H1 (cell line): ENCODE data around the gene ARL10. TPM values are rescaled to one million over a fixed set of nuclear protein-coding genes. Genes with fewer than 3 reads are reported as not detected.

Experiments
- CTCF ChIA-PET: fragments of 300-600 bp; sonication (Branson Sonifier 250); formaldehyde crosslinking; loops from one replicate; lab custom pipeline; 2021; ENCODE audit not compliant: partially characterized antibody; lab: Charles Lee
- POLR2A ChIA-PET: fragments of 300-600 bp; sonication (Branson Sonifier 250); formaldehyde crosslinking; loops from one replicate; lab custom pipeline; 2021; ENCODE audit warnings: inconsistent platforms; ENCODE audit not compliant: partially characterized antibody; lab: Charles Lee
- DNase-seq, 2 experiments: peaks; one replicate each; pipeline versions ENCODE4 v3.0.0 to v3.0.0-alpha.2; 2010 to 2022; ENCODE audit warnings: low spot score in 2 of 2, low read depth in 1 of 2, mixed read lengths in 1 of 2
- FAIRE-seq: peaks from 2 replicates; lab custom pipeline; 2011; peaks lifted over from hg19 to GRCh38; lab: Jason Lieb, UNC
- H2AFZ ChIP-seq: 2 replicates; pipeline ENCODE4 v1.8.1; 2012; ENCODE audit warnings: low read length, inconsistent platforms
- H2AK5ac ChIP-seq: 2 replicates; pipeline ENCODE4 v1.6.1; 2013; ENCODE audit warnings: low read depth, low read length
- H2BK120ac ChIP-seq: replicated peaks from 2 replicates; pipeline ENCODE3; 2013; ENCODE audit warnings: low read depth, low read length, inconsistent platforms
- H2BK12ac ChIP-seq: 2 replicates; pipeline ENCODE4 v1.6.1; 2013; ENCODE audit warnings: low read depth, low read length
- H2BK15ac ChIP-seq: 2 replicates; pipeline ENCODE4 v1.6.1; 2013; ENCODE audit warnings: low read length
- H2BK20ac ChIP-seq: 2 replicates; pipeline ENCODE4 v1.6.1; 2013; ENCODE audit warnings: low read length
- H2BK5ac ChIP-seq: 2 replicates; pipeline ENCODE4 v1.6.1; 2013; ENCODE audit warnings: low read depth, low read length
- H3K14ac ChIP-seq: 2 replicates; pipeline ENCODE4 v1.6.1; 2013; ENCODE audit warnings: inconsistent platforms; ENCODE audit not compliant: insufficient read length
- H3K18ac ChIP-seq: 2 replicates; pipeline ENCODE4 v1.6.1; 2013; ENCODE audit warnings: low read length; ENCODE audit errors: extremely low read depth
- H3K23ac ChIP-seq: 2 replicates; pipeline ENCODE4 v1.6.1; 2013; ENCODE audit warnings: inconsistent platforms; ENCODE audit not compliant: insufficient read length
- H3K23me2 ChIP-seq: 2 replicates; pipeline ENCODE4 v1.6.1; 2013; ENCODE audit warnings: low read depth, low read length
- H3K27ac ChIP-seq: 2 replicates; pipeline ENCODE4 v1.6.1; 2011; ENCODE audit warnings: low read depth, low read length, inconsistent platforms
- H3K27me3 ChIP-seq, 4 experiments: replicated peaks in 1 of 4; 1 replicate in 1 of 4; 2 replicates in 3 of 4; pipeline versions ENCODE4 v1.6.1 to v1.8.1; 2011 to 2013; ENCODE audit warnings: low read length in 3 of 4, mild to moderate bottlenecking in 3 of 4, inconsistent platforms in 2 of 4, mixed read lengths in 2 of 4, moderate library complexity in 1 of 4; ENCODE audit not compliant: control insufficient read depth in 3 of 4, insufficient read depth in 3 of 4; ENCODE audit errors: extremely low read depth in 1 of 4
- H3K36me3 ChIP-seq, 4 experiments: 2 replicates each; pipeline versions ENCODE4 v1.6.1 to v1.8.1; 2011 to 2013; ENCODE audit warnings: mild to moderate bottlenecking in 4 of 4, low read length in 3 of 4, moderate library complexity in 2 of 4, control low read depth in 1 of 4, inconsistent platforms in 1 of 4; ENCODE audit not compliant: insufficient read depth in 4 of 4, control insufficient read depth in 2 of 4
- H3K4ac ChIP-seq: replicated peaks from 2 replicates; pipeline ENCODE3; 2013; ENCODE audit warnings: low read length, low read depth, mixed read lengths, inconsistent platforms; ENCODE audit not compliant: insufficient read length
- H3K4me1 ChIP-seq, 4 experiments: replicated peaks in 1 of 4; 1 replicate in 1 of 4; 2 replicates in 3 of 4; pipeline versions ENCODE4 v1.6.1 to v1.8.1; 2011 to 2013; ENCODE audit warnings: low read length in 3 of 4, inconsistent platforms in 2 of 4, mixed read lengths in 1 of 4; ENCODE audit not compliant: insufficient read depth in 4 of 4, control insufficient read depth in 3 of 4
- H3K4me2 ChIP-seq, 2 experiments: 2 replicates each; pipeline versions ENCODE4 v1.6.1 to v1.8.1; 2011 to 2013; ENCODE audit warnings: low read depth in 2 of 2, low read length in 2 of 2, control low read depth in 1 of 2, inconsistent platforms in 1 of 2, mild to moderate bottlenecking in 1 of 2; ENCODE audit not compliant: insufficient read depth in 1 of 2
- H3K4me3 ChIP-seq, 4 experiments: fragments of 200-600, 300-600 bp in 1 of 4; sonication (generic), shearing (Covaris generic), sonication (Bioruptor Twin) in 1 of 4; 2 replicates each; pipeline versions ENCODE4 v1.5.1 to v1.8.1; 2011 to 2016; ENCODE audit warnings: low read length in 4 of 4, low read depth in 3 of 4, control low read depth in 2 of 4, inconsistent platforms in 2 of 4, mild to moderate bottlenecking in 2 of 4, mixed read lengths in 1 of 4, moderate library complexity in 1 of 4; ENCODE audit not compliant: insufficient read depth in 2 of 4; ENCODE audit errors: extremely low read depth in 1 of 4
- H3K56ac ChIP-seq: replicated peaks from 2 replicates; pipeline ENCODE3; 2013; ENCODE audit warnings: low read depth, mild to moderate bottlenecking, mixed read lengths, low read length, inconsistent platforms; ENCODE audit not compliant: insufficient read length
- H3K79me1 ChIP-seq: 2 replicates; pipeline ENCODE4 v1.6.1; 2013; ENCODE audit warnings: low read depth, low read length, control low read depth
- H3K79me2 ChIP-seq, 2 experiments: 2 replicates each; pipeline versions ENCODE4 v1.6.1 to v1.8.1; 2012 to 2013; ENCODE audit warnings: low read length in 2 of 2, mild to moderate bottlenecking in 2 of 2, inconsistent platforms in 1 of 2; ENCODE audit not compliant: insufficient read depth in 2 of 2, control insufficient read depth in 1 of 2
- H3K9ac ChIP-seq, 4 experiments: replicated peaks in 1 of 4; 1 replicate in 1 of 4; 2 replicates in 3 of 4; pipeline versions ENCODE4 v1.6.1 to v1.8.1; 2011 to 2013; ENCODE audit warnings: low read depth in 3 of 4, low read length in 3 of 4, control low read depth in 2 of 4, mild to moderate bottlenecking in 2 of 4, moderate library complexity in 2 of 4, inconsistent platforms in 1 of 4; ENCODE audit errors: extremely low read depth in 1 of 4
- H3K9me3 ChIP-seq, 2 experiments: 2 replicates each; pipeline versions ENCODE4 v1.6.1 to v1.8.1; 2012 to 2013; ENCODE audit warnings: mild to moderate bottlenecking in 2 of 2, moderate library complexity in 2 of 2, control low read depth in 1 of 2, inconsistent platforms in 1 of 2, low read depth in 1 of 2, low read length in 1 of 2, mixed read lengths in 1 of 2; ENCODE audit not compliant: insufficient read depth in 2 of 2
- H4K20me1 ChIP-seq, 2 experiments: replicated peaks in 1 of 2; 2 replicates each; pipeline versions ENCODE3 to v1.8.1; 2011 to 2013; ENCODE audit warnings: inconsistent platforms in 2 of 2, low read length in 2 of 2, mild to moderate bottlenecking in 1 of 2; ENCODE audit not compliant: insufficient read depth in 2 of 2, control insufficient read depth in 1 of 2
- H4K5ac ChIP-seq: 2 replicates; pipeline ENCODE4 v1.6.1; 2013; ENCODE audit warnings: low read length, low read depth, mixed read lengths, inconsistent platforms; ENCODE audit not compliant: insufficient read length
- H4K8ac ChIP-seq: 2 replicates; pipeline ENCODE4 v1.8.0; 2013; ENCODE audit warnings: mild to moderate bottlenecking, moderate library complexity, low read length, inconsistent platforms; ENCODE audit not compliant: insufficient read depth; ENCODE audit errors: extremely low read depth
- H4K91ac ChIP-seq: replicated peaks from 2 replicates; pipeline ENCODE3; 2013; ENCODE audit warnings: low read length, mixed read lengths, inconsistent platforms; ENCODE audit not compliant: insufficient read length
- CHD1 ChIP-seq: IDR thresholded peaks from 2 replicates; pipeline ENCODE4 v1.6.1; 2012; ENCODE audit warnings: low read depth, low read length, improper control_type of control experiment
- HDAC2 ChIP-seq, 2 experiments: fragments of 300-600 bp in 1 of 2; sonication (generic) in 1 of 2; IDR thresholded peaks; 2 replicates each; pipeline ENCODE4 v1.6.1; 2011 to 2012; ENCODE audit warnings: low read depth in 2 of 2, low read length in 2 of 2, mild to moderate bottlenecking in 2 of 2, moderate library complexity in 2 of 2, borderline replicate concordance in 1 of 2, inconsistent platforms in 1 of 2
- HDAC6 ChIP-seq: IDR thresholded peaks from one replicate; pipeline ENCODE4 v1.7.1; 2012; ENCODE audit warnings: low read depth, mild to moderate bottlenecking, inconsistent platforms, low read length, moderate library complexity
- KDM4A ChIP-seq: IDR thresholded peaks from one replicate; pipeline ENCODE4 v1.7.1; 2012; ENCODE audit warnings: low read depth, mild to moderate bottlenecking, moderate library complexity, low read length, inconsistent platforms; ENCODE audit not compliant: severe bottlenecking
- MAX ChIP-seq: IDR thresholded peaks from 2 replicates; pipeline ENCODE4 v1.6.1; 2012; ENCODE audit warnings: inconsistent platforms
- POU5F1 ChIP-seq: IDR thresholded peaks from 2 replicates; pipeline ENCODE4 v1.6.1; 2011; ENCODE audit warnings: low read depth, mild to moderate bottlenecking, low read length, moderate library complexity
- RAD21 ChIP-seq, 2 experiments: IDR thresholded peaks in 1 of 2; conservative IDR thresholded peaks in 1 of 2; 2 replicates each; pipeline ENCODE4 v1.6.1; 2011; ENCODE audit warnings: low read depth in 2 of 2, low read length in 2 of 2, improper control_type of control experiment in 1 of 2, inconsistent platforms in 1 of 2, mild to moderate bottlenecking in 1 of 2, moderate library complexity in 1 of 2
- RFX5 ChIP-seq: IDR thresholded peaks from 2 replicates; pipeline ENCODE4 v1.6.1; 2011; ENCODE audit warnings: low read depth, low read length, improper control_type of control experiment, borderline replicate concordance
- RNF2 ChIP-seq: fragments of 200-900, 300-1000 bp; sonication (generic); IDR thresholded peaks from 2 replicates; pipeline ENCODE4 v1.7.1; 2016; ENCODE audit warnings: borderline replicate concordance, low read depth, mild to moderate bottlenecking, antibody characterized with exemption, low read length; ENCODE audit not compliant: poor library complexity, severe bottlenecking; ENCODE audit errors: missing control alignments
- SP1 ChIP-seq: IDR thresholded peaks from 2 replicates; pipeline ENCODE4 v1.6.1; 2011; ENCODE audit warnings: low read depth, low read length
- TAF7 ChIP-seq: optimal IDR thresholded peaks from 2 replicates; pipeline ENCODE3; 2011; ENCODE audit warnings: low read depth, mild to moderate bottlenecking, inconsistent platforms, low read length, moderate library complexity, borderline replicate concordance
- USF2 ChIP-seq: IDR thresholded peaks from 2 replicates; pipeline ENCODE4 v1.6.1; 2011; ENCODE audit warnings: low read length, improper control_type of control experiment
- WGBS, 2 experiments: shearing (Covaris generic) in 1 of 2; methylation state at CpG; one replicate each; pipeline versions ENCODE4 v1.1.6 to v1.1.7; 2013 to 2015; ENCODE audit warnings: low lambda C conversion rate in 2 of 2, mixed read lengths in 2 of 2, inconsistent platforms in 1 of 2, low coverage in 1 of 2, missing lambda C conversion rate in 1 of 2; ENCODE audit not compliant: insufficient replicate concordance in 2 of 2, insufficient coverage in 1 of 2, insufficient read length in 1 of 2; ENCODE audit errors: extremely low coverage in 1 of 2, missing lambda C conversion rate in 1 of 2; 5-methylcytosine and 5-hydroxymethylcytosine counted together
- polyA plus RNA-seq, 7 experiments: library from polyadenylated mRNA; depleted of rRNA in 3 of 7; stranded (reverse) in 5 of 7; unstranded in 2 of 7; fragments of >200 nt in 5 of 7; fragments of 200-250 nt in 2 of 7; gene quantifications; 1 replicate in 5 of 7; 2 replicates in 1 of 7; 4 replicates in 1 of 7; pipeline versions ENCODE4 v1.2.1 to v1.2.3, GENCODE V29; 2011 to 2013; ENCODE audit warnings: missing spikeins in 2 of 7, mixed read lengths in 2 of 7
- total RNA-seq: library from RNA; stranded (reverse); fragmentation: NEBNext Ultra II Directional; extraction: Animal tissue kit (Norgen Biotek cat#: 25700); gene quantifications from 2 replicates; pipeline ENCODE4 v1.2.1, GENCODE V29; 2021

ARL10 gene
- total and polyA plus RNA-seq, 2 of the 8 experiments (the other 6 are each of a cell fraction or from before 2014, with no cell fraction given), result 3.1 to 7.4 TPM

- H2BK5ac ChIP-seq, result no peak overlapping the region
- no peaks in the 10 kb centered on the region for H4K20me1 ChIP-seq
- H3K9me3 ChIP-seq, result peaks cover 8 to 9% of the 10 kb centered on the region in 2 experiments; a peak in 3 of 4 replicates
- no peaks in the 10 kb centered on the region for H3K36me3 ChIP-seq
- no peak overlapping the region for H3K14ac ChIP-seq
- H3K27me3 ChIP-seq, result no peaks in the 10 kb centered on the region
- no peak for FAIRE-seq
- H3K56ac ChIP-seq, result no peak overlapping the region
- DNase-seq, result no peak
- no peak overlapping the region for H2AK5ac ChIP-seq
- no peak overlapping the region for H2BK12ac ChIP-seq
- H2BK15ac ChIP-seq, result no peak overlapping the region
- no peak overlapping the region for H3K4me3 ChIP-seq
- H3K27ac ChIP-seq, result no peak overlapping the region
- ChIA-PET CTCF (interaction anchor here (0.9 kb wide), 1 partner anchor 19 kb away, joined by 3 read pairs; no protein-coding TSS in a partner anchor), POLR2A (no interaction called here)
- H2BK120ac ChIP-seq, result no peak overlapping the region
- no peak overlapping the region for H3K4me2 ChIP-seq
- H3K4ac ChIP-seq, result no peak overlapping the region
- no peaks in the 10 kb centered on the region for H3K4me1 ChIP-seq
- H4K8ac ChIP-seq, result no peak overlapping the region
- H3K79me1 ChIP-seq, result no peaks in the 10 kb centered on the region
- no peak overlapping the region for H4K91ac ChIP-seq
- no peaks in the 10 kb centered on the region for H3K79me2 ChIP-seq
- H3K18ac ChIP-seq, result no peak overlapping the region
- no peak overlapping the region for H2AFZ ChIP-seq
- 79% methylated on average over 1 of the region's 1 CpG; no CpG with 5 or more reads in 1 of the 2 experiments for WGBS, 2 experiments
- H2BK20ac ChIP-seq, result no peak overlapping the region
- H4K5ac ChIP-seq, result no peak overlapping the region
- no peak overlapping the region for H3K23ac ChIP-seq
- H3K23me2 ChIP-seq, result no peaks in the 10 kb centered on the region
- H3K9ac ChIP-seq, result no peak overlapping the region
- TF ChIP-seq KDM4A (no peak), HDAC6 (no peak), RFX5 (no peak), HDAC2 (IDR thresholded peaks at IDR 0.05; ENCODE audit: borderline replicate concordance in 1 of 2, low read depth in 2 of 2, low read length in 2 of 2) (no peak), SP1 (no peak), RNF2 (no peak), MAX (no peak), RAD21 (IDR thresholded peaks at IDR 0.05 in 1 of 2, conservative IDR thresholded peaks at IDR 0.05 in 1 of 2; ENCODE audit: low read depth in 2 of 2, low read length in 2 of 2) (no peak), TAF7 (no peak), CHD1 (no peak), POU5F1 (no peak), USF2 (no peak)
Observed at GRCh38 chr5:176426876-176427275, 61.6 kb downstream of the ARL10 start.
